HuH-7.5 (cell line): ENCODE data around the gene FTL.

Experiments used
- DNase-seq: peaks from one replicate; pipeline ENCODE4 v3.0.0; 2011; ENCODE audit warnings: low spot score

The FTL gene

GRCh38 chr19:48945817-48946216 lies 19.3 kb upstream of the FTL start:
- no peak for DNase-seq

- no peak for DNase-seq
Observed at GRCh38 chr19:48946463-48947257, 18.4 kb upstream of the FTL start.

- no peak for DNase-seq
Observed at GRCh38 chr19:48947258-48947542, 17.9 kb upstream of the FTL start.

GRCh38 chr19:48950159-48950558 lies 14.9 kb upstream of the FTL start:
- no peak for DNase-seq

- DNase-seq = no peak
Observed at GRCh38 chr19:48950830-48951519, 14.1 kb upstream of the FTL start.

GRCh38 chr19:48953141-48953540 lies 12.0 kb upstream of the FTL start:
- DNase-seq = no peak

GRCh38 chr19:48953990-48954594 lies 11.0 kb upstream of the FTL start:
- no peak for DNase-seq

- peak; percentile 97 for DNase-seq
Observed at GRCh38 chr19:48954595-48955307, 10.4 kb upstream of the FTL start, which contains the start of gene BAX. BAX (plus strand) TSS chr19:48954875; CDS start chr19:48954929, 54 bp downstream.

GRCh38 chr19:48955308-48955958 lies 9.7 kb upstream of the FTL start:
- DNase-seq = no peak

- no peak for DNase-seq
Observed at GRCh38 chr19:48958006-48958405, 7.1 kb upstream of the FTL start.

GRCh38 chr19:48959341-48960239 lies 5.5 kb upstream of the FTL start:
- no peak for DNase-seq

- DNase-seq = no peak
Observed at GRCh38 chr19:48961051-48961649, 4.0 kb upstream of the FTL start.

- no peak for DNase-seq
Observed at GRCh38 chr19:48961673-48962028, 3.5 kb upstream of the FTL start.

- DNase-seq = peak; percentile 79
Observed at GRCh38 chr19:48962029-48962848, 2.9 kb upstream of the FTL start.

- no peak for DNase-seq
Observed at GRCh38 chr19:48962849-48963165, 2.3 kb upstream of the FTL start.

GRCh38 chr19:48963371-48964204 lies 1.5 kb upstream of the FTL start:
- peak; percentile 91 for DNase-seq

- DNase-seq = no peak
Observed at GRCh38 chr19:48964205-48965039, 687 bp upstream of the FTL start.
